Small intestine (tissue), 7 donors: Measurements from ENCODE around the gene PLEKHA6. TPM values are rescaled to one million over a fixed set of nuclear protein-coding genes. Genes with fewer than 3 reads are reported as not detected.

Experiments used
- DNase-seq, 2 donors: peaks; one replicate each; pipeline versions ENCODE4 v3.0.0 to v3.0.0-alpha.2; 2013
- FAIRE-seq: peaks from 2 replicates; lab custom pipeline; 2012; peaks lifted over from hg19 to GRCh38; lab: Jason Lieb, UNC
- H3K27ac ChIP-seq, 3 donors: one replicate each; pipeline ENCODE4 v1.5.1; 2013; ENCODE audit warnings: low read length in 2 of 3, mild to moderate bottlenecking in 2 of 3, control low read depth in 1 of 3, inconsistent platforms in 1 of 3, low read depth in 1 of 3, moderate library complexity in 1 of 3
- H3K27me3 ChIP-seq, 3 donors: one replicate each; pipeline ENCODE4 v1.6.1; 2013; ENCODE audit warnings: low read length in 3 of 3, inconsistent platforms in 1 of 3; ENCODE audit not compliant: control insufficient read depth in 3 of 3, insufficient read depth in 3 of 3
- H3K36me3 ChIP-seq, 3 donors: one replicate each; pipeline ENCODE4 v1.6.1; 2013; ENCODE audit warnings: low read length in 3 of 3, inconsistent platforms in 1 of 3, low read depth in 1 of 3, mild to moderate bottlenecking in 1 of 3, moderate library complexity in 1 of 3; ENCODE audit not compliant: control insufficient read depth in 3 of 3, insufficient read depth in 2 of 3
- H3K4me1 ChIP-seq, 3 donors: one replicate each; pipeline ENCODE4 v1.6.1; 2013; ENCODE audit warnings: low read length in 2 of 3, inconsistent platforms in 1 of 3, low read depth in 1 of 3, mild to moderate bottlenecking in 1 of 3, moderate library complexity in 1 of 3; ENCODE audit not compliant: control insufficient read depth in 3 of 3, insufficient read depth in 2 of 3
- H3K4me3 ChIP-seq, 3 donors: one replicate each; pipeline ENCODE4 v1.5.1; 2013; ENCODE audit warnings: low read length in 3 of 3, control low read depth in 1 of 3, inconsistent platforms in 1 of 3, low read depth in 1 of 3, mild to moderate bottlenecking in 1 of 3, moderate library complexity in 1 of 3
- H3K9me3 ChIP-seq, 2 donors: one replicate each; pipeline ENCODE4 v1.6.1; 2013; ENCODE audit warnings: low read depth in 1 of 2, low read length in 1 of 2; ENCODE audit not compliant: control insufficient read depth in 2 of 2, insufficient read depth in 1 of 2
- WGBS, 3 donors: extraction: QIAGEN DNeasy Blood & Tissue Kit; methylation state at CpG; one replicate each; pipeline ENCODE4 v1.1.7; 2013; 5-methylcytosine and 5-hydroxymethylcytosine counted together
- polyA plus RNA-seq, 4 donors: library from polyadenylated mRNA; stranded (reverse) in 3 of 4; unstranded in 1 of 4; fragments of 200-250 nt in 3 of 4; fragments of 120-200 nt in 1 of 4; gene quantifications; one replicate each; pipeline versions ENCODE4 v1.2.1 to v1.2.3, GENCODE V29; 2013
- donor health status: healthy with polysubstance abuse.
- donor health status: control.
- donor health status: control.
- donor health status: Bipolar disorder and iron deficiency.
- donor health status: healthy.

The PLEKHA6 gene
- polyA plus RNA-seq, 4 donors = 27.4 to 58.0 (median 38.3) TPM

GRCh38 chr1:204325944-204326343 lies 33.8 kb downstream of the PLEKHA6 start:
- no peak for DNase-seq
- no peaks in the 10 kb centered on the region for H3K27me3 ChIP-seq
- peaks cover 0 to 39% (median 0%) of the 10 kb centered on the region in 3 donors for H3K36me3 ChIP-seq
- no peak for FAIRE-seq
- H3K27ac ChIP-seq = no peak overlapping the region
- WGBS, 3 donors = 86 to 90% (median 86%) methylated on average over 5 of the region's 5 CpGs
- H3K9me3 ChIP-seq = no peaks in the 10 kb centered on the region
- H3K4me1 ChIP-seq = peaks cover 0 to 45% (median 3%) of the 10 kb centered on the region in 3 donors
- H3K4me3 ChIP-seq = no peak overlapping the region

- Histone ChIP-seq H3K4me1 (peaks cover 0 to 51% (median 7%) of the 10 kb centered on the region in 3 donors), H3K36me3 (peaks cover 0 to 42% (median 0%) of the 10 kb centered on the region in 3 donors), H3K9me3 (no peaks in the 10 kb centered on the region), H3K27ac (peak overlapping the region in 1 of 3 donors; percentile 70), H3K27me3 (no peaks in the 10 kb centered on the region), H3K4me3 (no peak overlapping the region)
- peak; percentile 81 to 88 for DNase-seq
- 21 to 59% (median 43%) methylated on average over 2 of the region's 2 CpGs for WGBS, 3 donors
- no peak for FAIRE-seq
These were observed 35.8 kb downstream of the PLEKHA6 start for GRCh38 chr1:204323887-204324286.

- Histone ChIP-seq H3K36me3 (peaks cover 0 to 36% (median 0%) of the 10 kb centered on the region in 3 donors), H3K27me3 (no peaks in the 10 kb centered on the region), H3K4me1 (peaks cover 0 to 51% (median 7%) of the 10 kb centered on the region in 3 donors), H3K27ac (no peak overlapping the region), H3K4me3 (no peak overlapping the region), H3K9me3 (no peaks in the 10 kb centered on the region)
- FAIRE-seq (no peak), DNase-seq (no peak)
- WGBS, 3 donors = 71 to 80% (median 78%) methylated on average over 8 of the region's 8 CpGs
These were observed 37.3 kb downstream of the PLEKHA6 start for GRCh38 chr1:204322339-204322868.

GRCh38 chr1:204321665-204322064 lies 38.1 kb downstream of the PLEKHA6 start:
- Histone ChIP-seq H3K36me3 (peaks cover 0 to 35% (median 0%) of the 10 kb centered on the region in 3 donors), H3K4me3 (no peak overlapping the region), H3K27me3 (no peaks in the 10 kb centered on the region), H3K4me1 (peaks cover 0 to 48% (median 7%) of the 10 kb centered on the region in 3 donors), H3K27ac (no peak overlapping the region), H3K9me3 (no peaks in the 10 kb centered on the region)
- DNase-seq (no peak), FAIRE-seq (no peak)
- WGBS, 3 donors = 54 to 61% (median 57%) methylated on average over 2 of the region's 2 CpGs

DNA sequence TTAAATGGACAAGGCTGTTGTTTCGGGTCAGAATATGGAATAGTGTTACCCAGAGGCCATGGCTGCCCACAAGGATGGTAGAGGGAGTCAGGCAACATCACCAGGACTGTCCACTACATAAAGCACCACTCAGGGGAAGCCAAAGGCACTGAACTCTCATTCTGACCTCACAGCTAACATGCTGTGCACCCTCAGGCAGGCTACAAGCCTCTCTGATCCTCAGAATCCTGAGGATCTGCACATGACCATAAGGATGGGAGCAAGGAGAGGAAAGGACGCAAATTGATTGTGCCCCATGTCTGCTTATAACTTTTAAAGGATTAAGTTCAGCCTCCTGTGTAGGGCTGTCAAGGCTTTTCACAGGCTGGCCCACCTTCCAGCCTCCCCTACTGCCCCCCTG lies 38.7 kb downstream of the PLEKHA6 start:
- no peak for FAIRE-seq
- 84 to 94% (median 86%) methylated on average over 2 of the region's 2 CpGs for WGBS, 3 donors
- Histone ChIP-seq H3K36me3 (peaks cover 0 to 37% (median 0%) of the 10 kb centered on the region in 3 donors), H3K9me3 (no peaks in the 10 kb centered on the region), H3K27me3 (no peaks in the 10 kb centered on the region), H3K4me1 (peaks cover 0 to 48% (median 7%) of the 10 kb centered on the region in 3 donors), H3K27ac (no peak overlapping the region), H3K4me3 (no peak overlapping the region)
- no peak for DNase-seq

GRCh38 chr1:204320382-204320804 lies 39.3 kb downstream of the PLEKHA6 start:
- 61 to 88% (median 67%) methylated on average over 5 of the region's 5 CpGs for WGBS, 3 donors
- Histone ChIP-seq H3K27ac (peak overlapping the region in 2 of 3 donors; percentile 30 to 88), H3K4me1 (peaks cover under 1 to 51% (median 7%) of the 10 kb centered on the region in 3 donors), H3K36me3 (peaks cover 0 to 30% (median 0%) of the 10 kb centered on the region in 3 donors), H3K4me3 (no peak overlapping the region), H3K27me3 (no peaks in the 10 kb centered on the region), H3K9me3 (no peaks in the 10 kb centered on the region)
- DNase-seq (no peak), FAIRE-seq (no peak)

DNA sequence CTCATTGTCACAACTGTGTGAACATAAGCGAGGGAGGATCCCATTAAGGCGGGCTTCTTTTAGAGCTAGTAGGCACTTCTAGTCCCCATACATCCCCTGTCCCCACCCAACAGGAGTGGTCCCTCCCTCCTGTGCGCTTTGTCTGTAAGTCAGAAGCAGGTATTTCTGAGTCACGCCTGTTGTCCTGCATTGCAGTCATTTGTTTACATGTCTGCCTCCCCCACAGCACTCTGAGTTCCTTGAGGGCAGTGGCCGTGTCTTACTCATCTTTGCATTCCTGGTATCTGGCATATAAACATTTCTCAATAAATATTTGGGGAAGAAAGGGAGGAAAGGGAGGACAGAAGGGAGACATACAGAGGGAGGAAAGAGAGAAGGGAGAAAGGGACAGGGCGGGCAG lies 40.3 kb downstream of the PLEKHA6 start:
- H3K36me3 ChIP-seq = peaks cover 0 to 27% (median 0%) of the 10 kb centered on the region in 3 donors
- no peaks in the 10 kb centered on the region for H3K9me3 ChIP-seq
- peak overlapping the region in 1 of 3 donors; percentile 88 for H3K27ac ChIP-seq
- no peak for DNase-seq
- 72 to 74% (median 74%) methylated on average over 6 of the region's 6 CpGs for WGBS, 3 donors
- no peak overlapping the region for H3K4me3 ChIP-seq
- no peak for FAIRE-seq
- no peaks in the 10 kb centered on the region for H3K27me3 ChIP-seq
- peaks cover 2 to 52% (median 10%) of the 10 kb centered on the region in 3 donors for H3K4me1 ChIP-seq

DNA sequence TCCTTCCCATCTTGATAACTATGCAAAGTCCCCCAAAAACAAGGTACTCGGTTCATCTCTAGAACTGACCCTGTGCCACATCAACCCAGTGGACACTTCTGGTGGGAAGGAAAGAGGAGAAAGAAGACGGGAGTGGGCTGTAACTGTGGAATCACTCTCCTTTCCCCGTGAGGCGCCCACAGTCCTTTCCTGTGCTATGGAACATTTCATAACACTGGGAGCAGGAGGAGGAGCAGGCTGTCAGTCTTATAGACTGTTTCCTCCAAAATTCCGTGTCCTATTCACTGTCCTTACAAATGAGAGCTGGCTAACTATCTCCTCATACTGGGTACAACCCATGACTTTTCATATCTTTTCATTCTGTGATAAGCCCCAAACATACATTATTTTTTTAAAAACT lies 40.7 kb downstream of the PLEKHA6 start:
- H3K9me3 ChIP-seq = no peaks in the 10 kb centered on the region
- no peak overlapping the region for H3K4me3 ChIP-seq
- no peaks in the 10 kb centered on the region for H3K27me3 ChIP-seq
- no peak for FAIRE-seq
- peak overlapping the region; percentile 5 to 81 (median 18) for H3K27ac ChIP-seq
- DNase-seq = no peak
- H3K36me3 ChIP-seq = peaks cover 0 to 27% (median 0%) of the 10 kb centered on the region in 3 donors
- peaks cover 2 to 52% (median 10%) of the 10 kb centered on the region in 3 donors for H3K4me1 ChIP-seq
- 76 to 87% (median 77%) methylated on average over 5 of the region's 5 CpGs for WGBS, 3 donors
